ENCODE data around the gene RTN4. TPM values are rescaled to one million over a fixed set of nuclear protein-coding genes. Genes with fewer than 3 reads are reported as not detected.

RTN4 gene
- total RNA-seq, 2 donors from 2014 or later: 180 to 225 TPM

DNA sequence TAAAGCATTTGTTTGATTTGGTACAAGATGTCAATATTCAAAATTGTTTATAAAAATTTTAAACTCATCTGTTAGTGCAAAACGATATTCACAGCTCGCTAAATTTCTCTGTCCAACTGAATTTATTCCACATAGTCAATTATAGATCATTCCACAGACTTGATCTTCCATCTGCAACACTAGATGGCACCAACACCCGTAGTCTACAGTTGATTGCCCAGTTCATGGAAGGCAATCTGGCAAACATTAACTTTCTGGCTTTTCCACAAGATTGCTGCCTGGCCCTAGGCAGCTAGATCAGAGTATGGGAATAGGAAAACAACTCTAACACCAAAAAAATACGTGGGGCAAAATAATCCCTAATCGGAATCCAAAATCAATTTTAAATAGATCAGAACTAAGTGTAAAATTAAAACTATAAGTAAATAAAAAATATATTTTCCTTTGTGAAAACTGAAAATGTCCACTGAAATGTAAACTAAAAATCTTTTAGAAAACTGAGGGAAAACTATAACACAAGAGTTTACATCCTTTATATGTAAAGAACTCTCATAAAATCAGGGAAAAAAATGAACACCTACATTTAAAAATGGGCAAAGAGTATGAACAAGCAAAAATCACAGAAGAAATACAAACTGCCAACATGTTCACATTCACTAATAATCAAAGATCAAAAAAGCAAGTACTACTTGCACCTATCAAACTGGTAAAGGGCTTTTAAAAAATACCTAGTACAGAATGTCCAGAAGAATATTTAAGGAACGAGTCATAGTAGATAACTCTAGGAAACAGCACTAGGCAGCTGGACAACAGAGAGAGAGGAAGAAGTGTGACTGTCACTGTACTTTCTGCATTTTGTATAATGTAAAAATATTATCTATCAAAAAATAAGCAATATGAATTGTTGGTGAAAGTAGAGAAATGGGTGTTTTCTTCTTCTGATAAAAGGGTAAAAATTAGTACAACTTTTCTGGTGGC lies 35.0 kb downstream of the RTN4 start:
- H3K27me3 ChIP-seq (ENCODE audit: control insufficient read depth, insufficient read depth, low read length, poor library complexity, severe bottlenecking): no peaks in the 10 kb centered on the region
- H3K27ac ChIP-seq (ENCODE audit: low read depth, low read length): no peak overlapping the region
- TF ChIP-seq, protein P1, sequence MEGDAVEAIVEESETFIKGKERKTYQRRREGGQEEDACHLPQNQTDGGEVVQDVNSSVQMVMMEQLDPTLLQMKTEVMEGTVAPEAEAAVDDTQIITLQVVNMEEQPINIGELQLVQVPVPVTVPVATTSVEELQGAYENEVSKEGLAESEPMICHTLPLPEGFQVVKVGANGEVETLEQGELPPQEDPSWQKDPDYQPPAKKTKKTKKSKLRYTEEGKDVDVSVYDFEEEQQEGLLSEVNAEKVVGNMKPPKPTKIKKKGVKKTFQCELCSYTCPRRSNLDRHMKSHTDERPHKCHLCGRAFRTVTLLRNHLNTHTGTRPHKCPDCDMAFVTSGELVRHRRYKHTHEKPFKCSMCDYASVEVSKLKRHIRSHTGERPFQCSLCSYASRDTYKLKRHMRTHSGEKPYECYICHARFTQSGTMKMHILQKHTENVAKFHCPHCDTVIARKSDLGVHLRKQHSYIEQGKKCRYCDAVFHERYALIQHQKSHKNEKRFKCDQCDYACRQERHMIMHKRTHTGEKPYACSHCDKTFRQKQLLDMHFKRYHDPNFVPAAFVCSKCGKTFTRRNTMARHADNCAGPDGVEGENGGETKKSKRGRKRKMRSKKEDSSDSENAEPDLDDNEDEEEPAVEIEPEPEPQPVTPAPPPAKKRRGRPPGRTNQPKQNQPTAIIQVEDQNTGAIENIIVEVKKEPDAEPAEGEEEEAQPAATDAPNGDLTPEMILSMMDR (conservative IDR thresholded peaks at IDR 0.05): peak; percentile 84
- peaks cover 16% of the 10 kb centered on the region for H3K36me3 Mint-ChIP-seq (ENCODE audit: low read depth)
- H3K4me1 Mint-ChIP-seq: peaks cover 44% of the 10 kb centered on the region
- H3K9ac ChIP-seq (ENCODE audit: extremely low read depth, low read length, poor library complexity, severe bottlenecking): no peak overlapping the region
- no peaks in the 10 kb centered on the region for H3K9me3 ChIP-seq (ENCODE audit: control insufficient read depth, low read length)
- H3K36me3 ChIP-seq (ENCODE audit: control insufficient read depth, insufficient read depth, low read length): peaks cover 34% of the 10 kb centered on the region
- WGBS, 2 experiments (ENCODE audit: insufficient coverage in 1 of 2, insufficient read length in 1 of 2): 79 to 88% methylated on average over 4 to 5 of the region's 6 CpGs
- H3K4me3 Mint-ChIP-seq: no peak overlapping the region
- no peak overlapping the region for H3K4me3 ChIP-seq (ENCODE audit: low read length)
- H3K27me3 Mint-ChIP-seq (ENCODE audit: insufficient read depth): no peaks in the 10 kb centered on the region
- DNase-seq: peak; percentile 58
- H3K27ac Mint-ChIP-seq: peak overlapping the region; percentile 5
- H3K9me3 Mint-ChIP-seq: no peaks in the 10 kb centered on the region
- H3K4me1 ChIP-seq (ENCODE audit: control insufficient read depth, insufficient read depth, low read length): peaks cover 10% of the 10 kb centered on the region

DNA sequence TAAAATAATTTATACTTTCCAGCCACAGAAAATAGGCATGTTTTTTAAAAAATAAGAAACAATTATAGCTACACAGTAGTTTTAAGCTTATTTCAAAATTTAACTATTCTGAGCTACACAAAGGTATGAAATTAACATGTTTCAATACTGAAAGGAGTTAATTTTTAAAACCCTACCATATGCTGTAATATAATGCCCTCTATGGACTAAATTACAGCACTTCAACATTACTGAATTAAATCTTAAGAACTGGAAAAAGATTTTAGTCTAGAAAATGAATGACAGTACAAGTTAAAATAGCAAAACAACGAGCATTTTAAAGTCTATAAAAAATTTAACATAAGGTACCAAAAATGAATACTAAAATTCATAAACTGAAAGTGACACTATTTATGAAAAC lies 36.3 kb downstream of the RTN4 start:
- 100% methylated on average over 1 of the region's 1 CpG; no CpG with 5 or more reads in 1 of the 2 experiments for WGBS, 2 experiments (ENCODE audit: insufficient coverage in 1 of 2, insufficient read length in 1 of 2)
- Histone ChIP-seq H3K36me3 (ENCODE audit: control insufficient read depth, insufficient read depth, low read length) (peaks cover 35% of the 10 kb centered on the region), H3K9me3 (ENCODE audit: control insufficient read depth, low read length) (no peaks in the 10 kb centered on the region), H3K9ac (ENCODE audit: extremely low read depth, low read length, poor library complexity, severe bottlenecking) (no peak overlapping the region), H3K4me3 (ENCODE audit: low read length) (no peak overlapping the region), H3K27ac (ENCODE audit: low read depth, low read length) (no peak overlapping the region), H3K4me1 (ENCODE audit: control insufficient read depth, insufficient read depth, low read length) (peaks cover 10% of the 10 kb centered on the region), H3K27me3 (ENCODE audit: control insufficient read depth, insufficient read depth, low read length, poor library complexity, severe bottlenecking) (no peaks in the 10 kb centered on the region)
- peaks cover 3% of the 10 kb centered on the region for H3K36me3 Mint-ChIP-seq (ENCODE audit: low read depth)
- no peak overlapping the region for H3K27ac Mint-ChIP-seq
- H3K4me1 Mint-ChIP-seq: peaks cover 44% of the 10 kb centered on the region
- H3K27me3 Mint-ChIP-seq (ENCODE audit: insufficient read depth): no peaks in the 10 kb centered on the region
- H3K4me3 Mint-ChIP-seq: no peak overlapping the region
- DNase-seq: no peak
- H3K9me3 Mint-ChIP-seq: no peaks in the 10 kb centered on the region
- TF ChIP-seq, protein P1 (conservative IDR thresholded peaks at IDR 0.05): peak; percentile 30

DNA sequence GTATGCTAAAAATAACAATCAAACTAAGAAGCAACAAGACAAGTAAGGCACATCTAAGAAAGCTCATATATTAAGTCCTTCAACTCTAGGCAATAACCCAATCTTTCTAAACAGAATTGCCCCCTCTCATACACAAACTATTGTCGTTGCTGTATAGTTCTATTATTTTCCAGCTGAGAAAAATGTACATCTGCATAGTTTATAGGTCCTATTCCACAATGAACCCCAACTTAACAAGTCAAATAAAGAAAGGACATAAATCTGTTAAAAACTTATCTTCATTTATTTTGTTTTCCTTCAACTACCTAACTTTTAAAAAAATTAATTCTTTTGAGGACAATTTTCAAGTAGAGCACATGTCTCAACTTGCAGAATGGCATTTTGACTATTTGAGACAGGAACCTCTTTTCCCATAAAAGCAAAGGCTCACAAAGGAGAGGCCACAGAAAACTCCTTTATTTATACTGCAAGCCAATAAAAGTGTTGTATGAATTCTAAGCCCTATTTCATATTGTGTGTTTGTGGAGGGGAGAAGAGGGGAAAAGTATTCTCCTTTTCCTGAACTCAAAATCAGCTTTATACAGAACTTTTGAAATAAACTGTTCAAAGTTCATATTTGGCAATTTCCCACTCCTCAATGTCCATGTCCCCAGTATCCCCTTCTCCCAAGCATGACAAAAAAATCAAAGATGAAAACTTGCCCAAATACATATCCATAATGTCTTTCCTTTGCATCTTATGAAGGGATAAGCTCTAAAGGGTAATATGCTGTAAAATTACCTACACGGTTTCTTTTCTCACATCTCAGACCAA lies 37.4 kb downstream of the RTN4 start:
- TF ChIP-seq, protein P1 (conservative IDR thresholded peaks at IDR 0.05): no peak
- H3K27me3 Mint-ChIP-seq (ENCODE audit: insufficient read depth): no peaks in the 10 kb centered on the region

More for the DNA sequence above, 37.4 kb downstream of the RTN4 start:
- Mint-ChIP-seq H3K9me3 (no peaks in the 10 kb centered on the region), H3K4me1 (peaks cover 44% of the 10 kb centered on the region), H3K4me3 (no peak overlapping the region), H3K36me3 (ENCODE audit: low read depth) (peaks cover 3% of the 10 kb centered on the region), H3K27ac (peak overlapping the region; percentile 39)
- no peak for DNase-seq
- 69 to 93% methylated on average over 2 of the region's 2 CpGs for WGBS, 2 experiments (ENCODE audit: insufficient coverage in 1 of 2, insufficient read length in 1 of 2)
- no peak overlapping the region for H3K9ac ChIP-seq (ENCODE audit: extremely low read depth, low read length, poor library complexity, severe bottlenecking)
- peaks cover 10% of the 10 kb centered on the region for H3K4me1 ChIP-seq (ENCODE audit: control insufficient read depth, insufficient read depth, low read length)
- no peak overlapping the region for H3K27ac ChIP-seq (ENCODE audit: low read depth, low read length)
- no peak overlapping the region for H3K4me3 ChIP-seq (ENCODE audit: low read length)
- H3K36me3 ChIP-seq (ENCODE audit: control insufficient read depth, insufficient read depth, low read length): peaks cover 25% of the 10 kb centered on the region
- no peaks in the 10 kb centered on the region for H3K9me3 ChIP-seq (ENCODE audit: control insufficient read depth, low read length)
- no peaks in the 10 kb centered on the region for H3K27me3 ChIP-seq (ENCODE audit: control insufficient read depth, insufficient read depth, low read length, poor library complexity, severe bottlenecking)
